ENCODE data around the gene RSPO4.

DNA sequence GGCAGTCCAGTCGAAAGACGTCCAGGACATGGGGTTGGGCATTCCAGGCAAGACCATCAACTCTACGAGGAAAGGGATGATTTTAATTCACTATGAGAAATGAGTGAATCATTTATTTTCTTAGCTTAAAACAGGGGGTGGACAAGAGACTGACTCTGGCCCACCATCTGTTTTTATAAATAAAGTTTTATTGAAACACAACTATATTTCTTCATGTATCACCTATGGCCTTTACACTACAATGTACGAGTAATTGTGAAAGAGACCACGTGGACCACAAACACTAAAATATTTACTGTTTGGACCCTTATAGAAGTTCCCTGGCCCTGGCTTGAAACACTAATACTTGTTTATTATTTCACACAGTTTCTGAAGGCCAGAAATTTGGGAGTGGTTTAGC, 15.6 kb upstream of the RSPO4 start:
- TF ChIP-seq, protein P1, sequence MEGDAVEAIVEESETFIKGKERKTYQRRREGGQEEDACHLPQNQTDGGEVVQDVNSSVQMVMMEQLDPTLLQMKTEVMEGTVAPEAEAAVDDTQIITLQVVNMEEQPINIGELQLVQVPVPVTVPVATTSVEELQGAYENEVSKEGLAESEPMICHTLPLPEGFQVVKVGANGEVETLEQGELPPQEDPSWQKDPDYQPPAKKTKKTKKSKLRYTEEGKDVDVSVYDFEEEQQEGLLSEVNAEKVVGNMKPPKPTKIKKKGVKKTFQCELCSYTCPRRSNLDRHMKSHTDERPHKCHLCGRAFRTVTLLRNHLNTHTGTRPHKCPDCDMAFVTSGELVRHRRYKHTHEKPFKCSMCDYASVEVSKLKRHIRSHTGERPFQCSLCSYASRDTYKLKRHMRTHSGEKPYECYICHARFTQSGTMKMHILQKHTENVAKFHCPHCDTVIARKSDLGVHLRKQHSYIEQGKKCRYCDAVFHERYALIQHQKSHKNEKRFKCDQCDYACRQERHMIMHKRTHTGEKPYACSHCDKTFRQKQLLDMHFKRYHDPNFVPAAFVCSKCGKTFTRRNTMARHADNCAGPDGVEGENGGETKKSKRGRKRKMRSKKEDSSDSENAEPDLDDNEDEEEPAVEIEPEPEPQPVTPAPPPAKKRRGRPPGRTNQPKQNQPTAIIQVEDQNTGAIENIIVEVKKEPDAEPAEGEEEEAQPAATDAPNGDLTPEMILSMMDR (IDR thresholded peaks at IDR 0.05), result no peak
- TF ChIP-seq POLR2A (IDR thresholded peaks at IDR 0.05; ENCODE audit: low read depth) (no peak), EP300 (IDR thresholded peaks at IDR 0.05) (no peak), POLR2AphosphoS5 (IDR thresholded peaks at IDR 0.05) (no peak)
